ENCODE data around the gene SPATA32.

Gene SPATA32

DNA sequence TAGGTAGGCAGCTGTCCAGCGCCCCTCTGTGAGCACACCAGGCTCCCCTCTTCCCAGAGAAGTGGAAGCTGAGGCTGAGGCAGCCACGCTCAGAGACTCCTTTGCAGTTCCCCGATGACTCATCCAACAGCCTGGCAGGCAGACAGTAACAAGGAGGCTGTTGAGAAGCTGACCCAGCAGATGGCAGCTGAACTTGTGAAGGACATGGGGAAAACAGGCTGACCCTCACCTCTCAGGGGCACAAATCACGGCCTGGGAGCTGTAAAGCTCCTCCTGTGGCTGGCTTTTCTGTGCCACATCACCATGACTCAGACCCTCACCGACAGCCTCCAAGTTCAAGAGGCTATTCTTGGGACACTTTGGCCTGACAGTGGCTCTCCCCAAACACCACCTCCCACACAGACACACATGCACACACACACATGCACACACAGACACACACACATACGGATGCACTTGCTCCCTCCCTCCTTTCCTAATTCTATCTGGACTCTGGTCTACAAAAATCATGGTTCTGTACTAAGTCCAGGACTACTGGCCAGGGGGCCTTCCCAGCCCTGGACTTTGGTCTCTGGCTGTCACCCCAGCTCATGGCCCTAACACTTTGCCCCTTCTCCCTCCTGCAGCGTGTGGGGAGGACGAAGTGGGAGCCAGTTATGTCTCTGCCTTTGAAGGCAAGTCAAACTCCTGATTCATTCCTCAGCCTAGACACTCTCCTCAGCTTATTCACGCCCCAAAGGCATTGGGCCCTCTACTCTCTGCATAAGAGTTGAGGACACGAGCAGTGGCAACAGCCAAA lies 31.7 kb upstream of the SPATA32 start:
- DNase-seq: peak in 37 of 51 donors; percentile 13 to 83 (median 52)

DNA sequence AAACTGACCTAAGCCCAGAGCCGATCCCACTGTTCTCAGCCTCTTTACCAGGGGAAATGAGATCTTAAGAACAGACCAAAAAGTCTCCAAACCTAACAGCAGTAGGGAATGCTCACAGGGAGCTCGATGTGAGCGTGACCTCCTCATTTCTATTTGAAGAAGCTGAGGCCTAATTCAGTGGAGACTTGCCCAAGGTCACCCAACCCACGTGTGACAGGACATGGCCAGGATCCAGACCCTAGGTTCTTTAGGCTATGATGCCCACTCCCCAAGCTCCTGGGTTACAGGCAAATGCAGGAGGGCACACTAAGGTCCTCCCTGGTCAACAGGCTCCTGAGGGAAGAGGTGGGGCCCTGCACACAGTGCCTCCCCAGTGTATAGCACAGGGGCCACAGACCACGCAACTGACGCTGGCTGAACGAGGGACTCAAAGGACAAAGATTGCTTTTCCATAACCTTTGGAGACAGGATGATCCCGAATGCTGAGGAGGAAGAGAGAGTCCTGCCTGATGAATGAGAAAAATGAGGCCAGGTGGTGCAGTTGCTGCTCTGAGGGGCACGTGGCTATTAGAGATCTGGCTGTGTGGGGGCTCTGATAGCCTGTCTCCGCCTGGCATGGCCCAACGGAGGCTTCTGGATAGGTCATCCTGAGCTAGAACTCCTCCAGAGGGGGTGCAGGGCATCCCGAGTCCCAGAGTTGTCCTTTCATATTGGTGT lies 31.0 kb upstream of the SPATA32 start:
- DNase-seq: no peak

DNA sequence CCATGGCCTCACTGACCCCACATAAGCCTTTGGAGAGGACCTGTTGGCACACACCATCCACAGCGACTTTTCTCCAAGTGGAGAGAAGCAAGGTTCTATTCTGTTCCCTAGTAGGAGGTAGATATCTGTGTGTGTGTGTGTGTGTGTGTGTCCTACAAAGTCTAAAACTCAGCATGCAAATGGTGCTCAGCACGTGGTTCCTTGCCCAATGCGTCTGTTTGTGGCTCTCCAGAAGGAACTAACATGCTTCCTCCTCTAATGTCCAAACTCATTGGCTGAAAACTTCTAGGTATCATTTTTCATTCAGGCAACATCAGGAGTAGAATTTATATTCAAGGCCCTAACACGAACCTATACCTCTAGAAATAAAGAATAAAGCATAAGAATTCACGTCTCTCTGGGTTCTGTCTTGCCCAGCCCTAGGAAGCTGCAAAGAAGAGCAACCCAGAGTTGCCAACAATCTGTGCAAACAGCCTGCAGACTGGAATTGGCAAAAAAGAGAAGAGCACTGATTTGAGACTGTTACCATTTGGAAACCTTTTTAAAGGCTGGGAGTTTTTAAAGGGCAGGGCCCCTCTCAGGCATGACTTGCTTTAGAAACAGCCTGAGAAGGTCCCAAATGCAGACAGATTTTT lies 29.4 kb upstream of the SPATA32 start:
- peak in 8 of 51 donors; percentile 15 to 24 (median 19) for DNase-seq

DNA sequence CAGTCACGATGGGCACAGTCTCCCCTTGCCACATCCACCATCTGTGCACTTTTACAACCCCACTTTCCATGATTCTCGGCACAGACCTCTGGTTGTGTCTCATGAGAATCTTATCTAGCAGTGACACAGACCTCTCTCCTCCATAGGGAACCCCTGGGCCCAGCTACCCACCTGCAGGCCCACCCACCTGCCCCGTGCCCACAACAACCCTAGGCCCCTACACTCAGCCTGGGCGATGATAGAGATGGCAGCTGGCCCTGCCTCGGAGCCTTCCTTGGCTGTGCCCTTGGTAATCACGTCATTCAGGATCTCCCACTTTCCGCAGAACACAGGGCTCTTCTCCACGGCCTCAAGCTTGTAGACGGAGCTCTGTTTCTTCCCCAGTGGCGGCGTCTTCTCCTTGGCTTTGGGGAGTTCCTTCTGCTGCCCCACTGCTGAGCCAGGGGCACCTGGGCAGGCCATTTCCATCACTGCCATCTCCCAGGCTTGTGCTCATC lies 28.4 kb upstream of the SPATA32 start:
- no peak for DNase-seq

DNA sequence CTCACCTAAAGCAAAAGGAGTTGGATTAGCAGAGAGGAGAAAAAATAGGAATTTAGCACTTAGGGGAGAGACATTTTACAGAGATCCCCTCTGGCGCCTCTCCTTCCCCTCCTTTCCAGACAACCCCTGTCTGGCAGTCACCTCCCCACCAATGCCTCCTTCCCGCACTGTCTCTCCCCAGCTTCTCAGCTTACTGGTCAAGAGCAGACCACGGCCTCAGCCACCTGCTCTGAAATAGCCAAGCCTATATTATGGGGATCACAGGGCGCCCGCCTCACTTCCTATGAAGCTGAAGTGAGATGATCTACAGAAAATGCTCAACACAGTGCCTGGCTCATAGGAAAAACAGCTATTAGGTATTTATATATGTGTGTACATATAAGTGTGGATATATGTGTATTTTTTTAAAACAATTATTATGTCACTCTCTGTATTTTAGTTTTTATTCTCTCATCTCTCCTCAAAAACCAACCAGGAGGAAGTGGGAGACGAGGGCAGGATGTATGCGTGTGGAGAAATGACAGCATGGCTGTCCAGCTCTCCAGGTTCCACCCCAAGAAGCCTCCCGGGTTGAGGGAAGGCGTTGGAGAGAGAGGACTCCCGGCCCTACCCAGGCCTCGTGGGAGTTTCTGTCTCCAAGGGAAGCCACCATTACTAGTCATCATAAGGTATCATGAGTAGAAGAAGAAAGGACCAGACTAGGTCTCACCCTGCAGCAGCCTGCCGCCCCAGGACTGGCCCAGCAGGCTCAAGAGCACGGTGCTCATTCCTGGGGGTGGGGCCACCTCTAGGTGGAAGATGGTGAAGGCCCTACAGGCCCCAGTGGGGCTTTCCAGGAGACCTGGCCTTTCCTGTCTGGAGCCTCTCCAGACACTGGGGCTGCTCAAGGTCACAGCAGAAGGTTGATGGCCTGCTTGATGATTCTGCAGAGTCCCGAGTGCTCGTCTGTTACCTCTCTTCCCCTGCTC lies 27.7 kb upstream of the SPATA32 start:
- DNase-seq: no peak

DNA sequence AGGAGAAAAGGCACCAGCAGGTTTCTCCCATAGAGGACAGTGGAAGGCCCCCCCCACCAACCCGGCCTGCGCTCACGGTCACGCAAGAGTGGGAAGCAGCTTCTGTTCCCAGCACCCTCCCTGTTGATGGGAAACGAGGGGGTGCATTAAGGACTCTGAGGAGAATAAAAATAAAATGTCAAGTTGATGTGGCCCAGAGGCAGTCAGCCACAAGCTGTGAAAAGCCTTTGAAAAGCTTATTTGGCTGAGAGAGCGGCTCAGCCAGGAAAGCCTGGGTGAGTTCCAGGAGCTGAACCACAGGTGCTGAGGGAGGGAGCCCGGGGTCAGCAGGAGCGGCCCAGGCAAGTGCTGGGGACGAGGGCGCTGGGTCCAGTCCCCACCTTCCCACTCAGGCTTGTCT lies 26.9 kb upstream of the SPATA32 start:
- peak in 28 of 51 donors; percentile 10 to 73 (median 44) for DNase-seq

DNA sequence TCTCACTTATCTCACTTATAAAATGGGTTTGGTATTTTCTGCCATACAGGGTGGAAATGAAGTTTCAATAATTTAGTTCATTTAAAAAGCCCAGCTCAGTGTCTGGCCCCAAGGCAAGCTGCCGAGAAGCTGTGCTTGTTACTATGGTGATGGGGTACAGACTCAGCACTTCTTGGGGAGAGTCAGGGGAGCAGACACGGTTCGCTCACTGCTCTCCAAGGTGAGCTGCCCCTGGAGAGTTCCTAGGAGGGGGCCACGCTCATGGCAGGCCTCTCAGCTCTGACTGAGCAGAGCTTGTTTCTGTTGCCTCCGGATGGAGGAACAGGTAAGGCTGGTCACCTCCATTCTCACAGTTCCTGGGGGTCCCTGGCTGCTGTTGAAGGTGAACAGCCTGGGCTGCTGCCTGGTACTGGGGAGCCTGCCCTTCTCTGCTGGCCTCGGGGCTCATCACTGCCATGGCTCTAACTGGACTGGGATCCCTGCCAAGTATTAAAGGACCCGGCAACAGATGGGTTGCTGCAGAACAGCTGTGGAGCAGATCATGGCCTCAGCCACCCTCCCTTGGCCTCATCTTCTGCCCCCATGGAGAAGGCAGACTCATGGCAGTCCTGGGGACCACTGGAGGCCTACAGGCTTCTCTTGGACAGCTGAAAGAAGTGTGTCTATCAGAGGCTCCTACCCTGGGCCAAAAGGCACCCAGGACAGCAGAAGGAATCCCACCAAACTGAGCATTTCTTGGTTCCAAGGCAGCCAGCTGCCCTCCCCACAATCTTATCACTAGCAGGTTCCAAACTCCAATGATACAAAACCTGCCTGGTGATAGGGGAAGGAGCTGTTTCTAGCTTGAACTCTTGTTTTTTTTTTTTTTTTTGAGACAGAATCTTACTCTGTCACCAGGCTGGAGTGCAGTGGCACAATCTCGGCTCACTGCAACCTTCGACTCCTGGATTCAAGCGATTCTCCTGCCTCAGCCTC lies 25.9 kb upstream of the SPATA32 start:
- peak in 2 of 51 donors; percentile 16 to 37 for DNase-seq

DNA sequence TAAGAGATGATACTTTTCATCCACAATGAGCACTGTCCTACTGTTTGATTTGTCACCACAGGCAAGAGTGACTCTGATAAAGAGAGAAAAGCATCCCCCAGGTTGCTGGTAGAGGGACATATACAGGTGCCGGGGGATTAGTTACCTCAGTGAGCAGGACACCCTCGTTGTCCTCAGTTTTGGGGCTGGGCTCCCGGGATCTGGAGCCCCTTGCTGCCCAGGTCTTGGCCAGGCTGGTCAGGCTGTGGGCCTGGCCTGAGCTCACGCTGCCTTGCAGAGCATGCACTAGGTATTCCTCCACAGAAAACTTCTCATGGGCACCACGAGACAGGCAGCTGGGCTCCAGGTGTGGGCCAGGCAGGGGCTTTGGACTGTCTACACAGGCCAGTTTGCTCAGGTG lies 24.4 kb upstream of the SPATA32 start:
- no peak for DNase-seq

DNA sequence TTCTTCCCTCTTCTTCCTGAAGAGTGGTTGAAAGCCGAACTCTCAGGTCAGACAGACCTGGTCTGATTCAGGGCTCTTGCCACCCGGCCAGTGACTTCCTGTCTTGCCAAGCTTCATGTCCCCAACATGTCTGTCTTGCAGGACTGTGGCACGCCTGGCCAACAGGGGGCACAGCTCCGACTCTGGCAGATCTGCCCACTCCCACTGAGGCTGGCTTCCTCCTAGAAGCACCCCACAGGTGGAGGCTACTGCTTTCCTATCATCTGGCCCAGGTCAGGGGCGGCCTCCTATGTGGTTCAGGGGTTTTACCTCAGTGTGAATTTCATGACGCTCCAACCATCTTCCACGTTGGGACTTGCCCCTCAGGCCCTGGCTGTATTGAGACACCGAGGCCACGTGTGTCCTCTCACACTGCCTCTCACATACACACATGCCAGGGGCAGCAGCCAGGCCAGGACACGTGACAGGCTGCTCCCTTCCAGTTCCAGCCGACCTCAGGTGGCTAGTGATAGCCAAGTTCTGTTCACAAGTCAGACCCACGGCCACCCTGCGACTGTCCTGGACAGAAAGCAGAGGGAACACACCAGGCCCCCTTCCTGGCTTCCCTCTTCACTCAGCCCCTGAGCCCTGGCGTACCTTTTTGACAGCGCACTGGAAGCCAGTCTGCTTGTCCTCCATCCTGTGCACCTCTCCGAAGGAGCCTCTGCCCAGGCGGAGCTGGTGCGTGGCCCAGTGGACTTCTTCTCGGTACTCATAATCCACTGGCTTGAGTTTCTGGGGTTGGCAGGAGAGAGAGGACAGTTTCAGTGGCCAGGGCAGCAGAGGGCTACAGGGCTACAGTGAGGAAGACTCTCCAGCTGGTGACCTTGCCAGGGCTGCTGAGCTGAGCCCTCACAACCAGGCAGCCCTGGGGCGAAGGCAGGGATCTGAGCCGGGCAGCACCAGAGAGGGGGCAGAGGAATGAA lies 22.6 kb upstream of the SPATA32 start:
- no peak for DNase-seq

DNA sequence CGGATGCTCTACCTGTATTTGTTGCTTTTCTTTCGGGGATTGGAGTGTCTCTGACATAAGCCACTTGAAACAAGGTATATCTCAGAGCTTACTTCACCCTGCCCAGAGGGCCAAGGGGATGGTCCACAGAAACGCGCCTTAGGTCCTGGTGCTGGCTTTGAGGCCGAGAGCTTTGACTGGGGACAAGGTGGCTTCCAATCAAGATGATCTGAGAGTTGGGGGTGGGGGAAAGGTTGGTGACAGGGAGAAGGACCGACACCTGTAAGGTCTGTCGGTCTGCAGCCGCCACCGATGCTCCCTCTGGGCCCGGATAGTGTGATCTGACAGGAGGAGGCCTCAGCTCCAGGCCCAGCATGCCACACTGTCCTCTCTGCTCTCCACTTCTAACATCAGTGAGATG lies 21.8 kb upstream of the SPATA32 start:
- no peak for DNase-seq

DNA sequence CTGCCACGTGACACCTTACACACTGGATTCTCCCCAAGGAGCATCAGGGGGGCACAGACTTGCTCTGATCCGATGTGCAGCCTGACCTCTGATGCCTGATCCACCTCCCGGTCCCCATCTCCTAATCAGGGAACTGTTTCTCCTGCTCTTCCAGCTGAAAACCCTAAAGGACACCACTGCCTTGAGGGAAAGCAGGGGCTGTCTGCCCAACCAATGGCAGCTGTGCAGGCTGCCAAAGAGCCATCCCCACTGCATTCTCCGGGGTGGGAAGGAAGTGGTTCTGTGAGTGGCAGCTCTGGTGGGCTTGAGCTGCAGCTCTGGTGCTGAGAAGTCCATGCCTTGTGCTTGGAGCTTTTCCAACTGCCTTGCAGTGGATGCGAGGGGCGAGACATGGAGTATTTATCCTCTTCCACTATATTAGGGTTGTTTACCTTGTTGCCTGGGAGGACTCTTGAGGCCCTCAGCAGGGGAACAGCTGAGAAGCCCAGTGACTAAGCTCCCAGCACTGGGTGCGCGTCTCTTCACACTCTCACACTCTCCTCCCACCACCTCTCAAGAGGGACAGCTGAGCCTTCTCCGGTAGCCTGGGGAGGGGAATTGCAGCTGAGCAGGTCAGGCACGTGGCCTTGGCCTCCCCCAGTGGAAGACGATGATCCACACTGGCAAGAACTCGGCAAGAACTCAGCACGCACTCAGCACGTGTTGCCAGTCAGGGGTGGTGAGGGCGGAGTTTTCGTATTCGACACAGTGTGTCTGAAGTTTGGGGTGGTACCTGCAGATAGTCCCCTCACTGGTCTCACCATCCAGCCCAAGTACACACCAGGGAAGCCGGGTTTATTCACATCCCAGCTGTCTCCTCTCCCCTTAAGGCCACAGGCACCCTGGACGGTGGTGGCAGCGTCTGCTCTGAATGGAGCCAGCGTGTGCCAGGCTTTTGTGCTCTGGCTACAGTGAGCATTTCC lies 21.1 kb upstream of the SPATA32 start:
- peak in 1 of 51 donors; percentile 48 for DNase-seq

DNA sequence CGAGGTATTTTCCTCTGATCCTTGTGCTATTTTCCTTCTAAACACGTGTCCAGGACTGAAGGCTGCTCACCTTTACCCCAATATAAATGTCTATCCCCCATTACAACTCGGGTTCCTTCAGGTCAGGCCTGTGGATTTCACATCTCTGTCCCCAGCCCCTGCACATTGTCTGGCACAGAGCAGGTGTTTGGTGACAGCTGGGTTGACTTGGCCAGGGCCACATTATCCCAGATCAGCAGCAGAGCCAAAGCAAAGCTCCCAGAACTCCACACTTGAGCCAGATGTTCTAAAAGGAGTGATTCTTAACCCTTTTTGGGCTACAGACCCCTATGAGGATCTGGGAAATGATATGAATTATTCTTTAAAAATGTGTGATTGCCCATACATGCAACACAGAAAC lies 18.0 kb upstream of the SPATA32 start:
- no peak for DNase-seq

DNA sequence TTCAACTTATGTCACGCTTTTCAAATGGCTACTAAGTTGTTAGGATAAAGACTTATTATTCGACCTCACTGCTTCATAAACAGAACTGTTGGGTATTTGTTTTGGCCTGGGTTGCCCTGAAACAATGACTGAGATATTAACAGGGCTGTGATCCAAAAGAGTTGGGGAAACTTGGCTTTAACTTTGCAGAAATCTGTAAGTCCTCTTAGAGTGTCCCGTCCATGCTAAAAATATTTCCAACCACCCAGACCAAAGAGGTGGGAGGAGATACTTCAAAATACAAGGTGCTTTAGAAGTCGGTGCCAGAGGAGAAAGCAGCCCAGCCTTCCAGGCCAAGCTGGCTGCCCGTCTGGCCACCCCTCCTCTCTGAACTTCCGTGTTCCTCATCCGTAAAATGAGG lies 16.1 kb upstream of the SPATA32 start:
- no peak for DNase-seq

DNA sequence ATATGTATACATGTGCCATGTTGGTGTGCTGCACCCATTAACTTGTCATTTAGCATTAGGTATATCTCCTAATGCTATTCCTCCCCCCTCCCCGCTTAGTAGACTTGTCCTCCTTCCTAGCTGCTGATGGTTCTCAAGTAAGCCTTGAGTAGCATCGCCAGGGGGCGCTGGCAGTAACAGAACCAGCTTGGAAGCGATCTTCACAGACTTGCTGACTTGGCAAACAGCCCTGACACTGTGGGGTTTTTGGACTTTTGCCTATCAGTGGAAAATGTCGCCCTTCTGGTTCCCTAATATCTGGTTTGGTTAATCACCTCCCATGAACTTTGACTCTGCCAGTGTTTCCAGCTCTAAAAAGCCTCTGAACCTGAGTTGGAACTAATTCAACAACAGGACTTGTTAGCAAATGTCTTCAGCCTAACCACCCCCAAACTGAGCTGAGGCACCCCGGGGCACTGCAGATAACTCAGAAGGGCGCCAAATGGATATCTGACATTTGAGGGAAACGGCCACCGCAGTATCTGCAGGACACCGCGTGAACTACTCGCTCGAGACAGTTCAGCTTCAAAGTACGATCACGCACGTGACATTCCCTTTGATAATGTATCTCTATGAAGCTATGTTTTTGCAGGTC lies 15.4 kb upstream of the SPATA32 start:
- peak in 46 of 51 donors; percentile 24 to 96 (median 72) for DNase-seq

DNA sequence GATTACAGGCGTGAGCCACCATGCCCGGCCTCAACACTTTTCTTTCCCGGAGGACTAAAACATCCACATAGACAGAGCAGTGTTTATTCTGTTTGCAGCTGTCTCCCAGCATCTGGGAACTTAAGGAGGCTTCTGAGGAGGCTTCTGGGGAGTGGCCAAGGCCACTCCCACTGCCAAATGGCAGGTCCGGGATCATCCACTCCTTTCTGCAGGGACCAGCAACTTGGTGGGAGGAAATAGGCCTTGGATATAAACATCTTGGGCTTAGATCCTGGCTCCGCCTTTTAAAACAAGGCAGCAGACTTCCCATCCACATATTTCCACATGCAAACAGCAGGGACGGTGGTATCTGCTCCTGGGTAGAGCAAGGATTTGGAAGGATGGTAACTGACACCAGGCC lies 14.1 kb upstream of the SPATA32 start:
- no peak for DNase-seq

DNA sequence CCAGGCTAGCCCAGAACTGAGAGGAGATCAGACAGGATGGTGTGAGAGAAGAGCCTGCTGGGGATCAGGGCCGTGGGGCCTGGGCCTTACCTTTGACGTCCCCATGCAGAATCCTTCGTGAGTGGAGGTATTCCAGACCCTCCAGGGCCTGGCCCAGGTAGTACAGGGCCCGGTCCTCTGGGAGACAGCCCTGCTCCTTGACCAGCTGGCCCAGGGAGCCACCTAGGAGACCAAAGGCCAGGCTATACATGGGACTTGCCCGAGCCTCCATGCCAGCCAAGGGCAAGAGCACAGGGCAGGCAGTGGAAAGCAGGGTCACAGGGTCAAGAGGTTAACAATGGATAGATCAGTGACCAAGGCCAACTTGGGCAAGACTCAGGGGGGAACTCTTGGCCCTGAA lies 12.1 kb upstream of the SPATA32 start:
- DNase-seq: no peak

DNA sequence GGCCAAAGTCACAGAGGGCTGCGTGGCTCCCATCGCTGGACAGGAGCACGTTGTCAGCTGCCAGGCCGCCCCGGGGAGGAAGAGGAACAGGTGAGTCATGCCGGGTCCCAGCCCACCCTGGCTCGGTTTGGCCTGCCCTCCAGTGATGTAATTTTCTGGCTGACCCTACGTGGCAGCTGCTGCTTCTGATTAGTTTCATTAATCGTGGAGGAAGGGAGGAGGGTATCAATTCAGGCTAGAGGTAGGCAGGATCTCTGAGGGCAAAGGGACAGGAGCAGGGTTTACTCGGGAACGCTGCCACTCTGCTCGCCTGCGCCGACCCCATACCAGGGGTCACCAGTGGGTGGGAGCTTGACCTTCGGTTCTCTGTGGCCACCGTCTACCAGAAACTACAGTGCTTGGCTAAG lies 11.7 kb upstream of the SPATA32 start:
- no peak for DNase-seq

Data from hypothalamus (tissue), 51 donors.